ENCODE results near the gene FMO1.

DNA sequence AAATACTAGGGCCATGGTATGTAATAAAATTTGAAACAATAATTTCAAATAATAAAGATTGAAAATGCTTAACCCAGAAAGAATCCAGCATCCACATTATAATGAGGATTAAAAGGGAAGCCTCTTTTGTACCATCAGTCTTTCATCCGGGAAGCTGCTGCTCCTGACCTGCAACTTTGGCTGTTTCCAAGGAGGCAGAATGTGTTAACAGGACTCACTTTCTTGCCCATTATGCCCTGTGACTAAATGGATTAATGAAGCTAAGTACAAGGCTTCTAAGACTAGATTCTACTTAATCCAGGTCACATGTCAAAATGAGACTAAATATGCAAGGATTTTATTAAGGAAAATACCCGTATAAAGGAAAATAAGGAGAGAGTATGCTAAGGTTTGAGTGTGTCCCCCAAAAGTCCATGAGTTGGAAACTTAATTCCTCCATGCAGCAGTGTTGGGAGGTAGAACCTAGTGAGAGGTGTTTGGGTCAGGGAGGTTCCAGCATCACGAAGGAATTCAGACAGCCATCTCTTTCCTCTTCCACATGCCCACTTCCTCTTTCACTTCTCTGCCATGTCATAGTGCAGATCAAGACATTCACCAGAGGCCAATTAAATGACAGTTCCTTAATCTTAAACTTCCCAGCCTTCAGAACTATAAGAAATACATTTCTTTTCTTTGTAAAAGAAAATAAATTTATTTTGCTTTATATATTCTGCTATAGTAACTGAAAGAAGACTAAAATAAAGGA is 35.5 kb upstream of the FMO1 start:
- TF ChIP-seq CTCF (IDR thresholded peaks at IDR 0.05; ENCODE audit: low read depth, low read length) (no peak), POLR2A (IDR thresholded peaks at IDR 0.05; ENCODE audit: extremely low read depth, insufficient read length) (no peak), MAX (IDR thresholded peaks at IDR 0.05; ENCODE audit: low read depth, low read length) (no peak), MYC (IDR thresholded peaks at IDR 0.05; ENCODE audit: low read depth, low read length) (no peak)

Data from NB4 (cell line).